ENCODE data around the gene PET117.
"Not testable (repeated sequence)": the region's sequence is repeated elsewhere in the genome, so short reads cannot be mapped to it uniquely, and the experiment has no call there.

The PET117 gene

DNA sequence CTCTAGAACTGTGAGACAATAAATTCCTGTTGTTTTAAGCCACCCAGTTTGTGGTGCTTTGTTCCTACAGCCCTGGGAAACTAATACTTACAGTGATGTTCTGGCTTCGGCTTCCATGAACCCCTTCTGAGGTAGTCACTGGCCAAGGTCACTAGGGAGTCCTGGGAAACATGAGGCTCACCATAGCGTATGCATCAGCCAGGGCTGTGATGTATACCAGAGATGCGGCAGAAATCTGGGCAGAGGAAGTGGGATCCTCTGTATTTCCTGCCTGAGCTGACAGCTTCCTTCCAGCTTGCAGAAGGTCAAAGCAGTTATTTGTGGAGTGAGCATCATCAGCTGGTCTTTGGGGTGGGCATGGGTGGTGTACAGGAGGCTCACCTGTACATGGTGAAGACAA lies 27.9 kb downstream of the PET117 start:
- DNase-seq: no peak

DNA sequence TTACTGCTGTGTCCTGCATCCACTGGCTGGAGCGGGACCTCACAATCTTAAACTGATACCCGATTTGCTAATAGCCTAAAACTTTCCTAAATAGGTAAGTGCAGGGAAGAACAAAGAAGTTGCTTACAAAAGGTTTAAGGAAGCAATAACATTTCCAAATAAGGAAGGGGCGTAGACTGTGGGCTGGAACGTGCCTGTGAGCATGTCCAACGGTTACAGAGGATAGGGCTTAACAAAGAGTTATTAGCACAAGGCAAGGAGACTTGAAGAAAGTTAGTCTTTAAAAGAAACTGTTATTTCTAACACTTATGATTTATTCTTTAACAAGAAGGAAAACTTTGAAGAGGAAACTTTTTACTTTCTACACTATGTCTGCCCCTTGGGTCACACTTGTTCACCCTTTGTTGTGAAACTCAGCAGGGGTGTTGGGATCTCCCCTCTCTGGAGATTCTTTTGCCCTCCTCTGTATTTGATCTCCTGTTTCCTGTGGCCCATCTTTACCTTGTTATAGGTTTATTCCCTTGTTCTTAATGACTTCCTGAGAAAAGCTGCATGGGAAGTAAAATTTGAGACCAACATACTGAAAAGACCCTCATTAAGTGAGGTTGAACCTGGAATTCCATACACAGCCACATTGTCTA lies 28.7 kb downstream of the PET117 start:
- DNase-seq: no peak

DNA sequence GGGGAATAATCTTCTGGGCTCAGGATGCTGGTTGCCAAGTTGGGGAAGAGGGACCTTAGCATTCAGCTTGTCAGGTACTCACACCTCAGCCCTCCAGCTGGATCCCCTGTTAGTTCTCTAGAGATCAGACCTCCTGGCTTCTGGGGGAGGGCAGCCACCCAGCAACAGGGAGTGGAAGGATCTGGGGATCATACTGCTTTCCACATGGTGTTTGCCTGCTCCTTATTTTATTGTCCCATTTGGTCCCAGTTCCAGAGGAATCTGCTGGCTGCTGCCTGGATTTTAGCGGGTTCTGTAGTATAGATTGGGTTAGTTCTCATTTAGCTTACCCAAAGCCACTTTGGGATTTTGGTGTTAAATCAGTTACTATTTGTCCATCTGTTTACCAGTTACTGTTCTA lies 29.3 kb downstream of the PET117 start:
- DNase-seq: no peak

DNA sequence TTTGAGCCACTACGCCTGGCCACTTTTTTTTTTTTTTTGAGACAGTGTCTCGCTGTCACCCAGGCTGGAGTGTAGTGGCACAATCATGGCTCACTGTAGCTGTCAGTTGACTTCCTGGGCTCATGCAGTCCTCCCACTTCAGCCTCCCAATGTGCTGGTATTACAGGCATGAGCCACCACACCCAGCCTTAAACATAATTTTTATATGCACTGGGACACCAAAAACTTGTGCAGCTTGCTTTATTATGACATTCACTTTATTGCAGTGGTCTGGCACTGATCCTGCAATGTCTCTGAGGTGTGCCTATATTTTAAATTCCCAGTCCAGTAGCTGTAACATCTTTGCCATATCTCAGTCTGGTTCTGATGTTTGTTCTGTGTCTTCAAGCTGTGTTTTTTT lies 34.7 kb downstream of the PET117 start:
- DNase-seq: no peak

DNA sequence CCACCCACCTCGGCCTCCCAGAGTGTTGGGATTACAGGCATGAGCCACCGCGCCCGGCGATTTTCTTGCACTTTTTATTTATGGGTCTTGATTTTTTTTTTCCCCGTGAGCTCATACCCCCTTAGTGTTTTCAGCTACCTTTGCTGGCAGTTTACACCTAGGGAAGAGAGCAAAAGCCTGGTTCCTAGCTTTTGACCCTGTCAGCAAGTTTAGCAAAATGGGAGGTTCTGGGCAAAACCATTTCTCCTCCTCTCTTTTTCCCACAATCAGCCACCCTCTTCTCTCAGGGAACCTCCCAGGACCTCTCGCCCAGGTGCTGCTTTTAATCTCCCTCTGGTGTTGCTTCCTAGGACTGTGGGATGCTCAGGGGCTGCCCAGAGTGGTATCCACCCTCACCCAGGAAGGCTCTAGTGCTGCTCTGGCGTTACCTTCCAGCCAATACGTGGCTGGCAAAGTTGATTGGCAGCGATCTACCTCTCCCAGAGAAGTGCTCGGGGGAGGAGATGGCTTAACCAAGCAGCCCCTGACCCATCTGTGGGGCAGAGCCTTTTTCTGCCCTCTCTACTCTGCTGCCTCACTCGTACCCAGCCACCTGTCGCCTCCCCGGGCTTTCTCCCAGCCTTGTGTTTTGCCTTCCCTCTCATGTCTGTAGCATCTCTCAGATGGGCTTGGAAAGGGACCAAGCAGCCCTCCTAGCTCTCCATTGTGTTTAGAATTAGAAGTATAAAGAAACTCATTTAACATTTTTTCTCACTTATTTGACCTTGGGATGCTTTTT lies 37.4 kb downstream of the PET117 start:
- no peak for DNase-seq

DNA sequence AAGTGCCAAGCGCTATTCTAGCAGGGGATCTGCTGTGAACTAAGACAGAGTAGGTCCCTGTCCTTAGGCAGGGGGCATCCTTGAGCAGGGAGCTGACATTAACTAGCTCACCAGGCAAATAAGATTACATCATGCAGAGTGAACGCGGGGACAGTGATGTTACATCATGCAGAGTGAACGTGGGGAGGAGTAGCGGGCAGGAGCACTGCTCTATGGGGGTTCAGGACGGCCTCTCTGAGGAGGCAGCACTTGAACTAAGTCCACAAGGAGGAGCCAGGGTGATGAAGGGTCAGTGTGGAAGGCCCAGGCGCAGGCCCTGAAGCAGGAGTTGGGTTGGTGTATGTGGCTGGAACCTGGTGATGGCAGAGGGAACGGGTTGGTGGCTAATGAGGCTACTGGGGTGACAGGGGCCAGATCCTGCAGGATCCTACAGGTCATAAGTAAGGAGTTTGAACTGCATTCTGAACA lies 38.7 kb downstream of the PET117 start:
- no peak for DNase-seq

DNA sequence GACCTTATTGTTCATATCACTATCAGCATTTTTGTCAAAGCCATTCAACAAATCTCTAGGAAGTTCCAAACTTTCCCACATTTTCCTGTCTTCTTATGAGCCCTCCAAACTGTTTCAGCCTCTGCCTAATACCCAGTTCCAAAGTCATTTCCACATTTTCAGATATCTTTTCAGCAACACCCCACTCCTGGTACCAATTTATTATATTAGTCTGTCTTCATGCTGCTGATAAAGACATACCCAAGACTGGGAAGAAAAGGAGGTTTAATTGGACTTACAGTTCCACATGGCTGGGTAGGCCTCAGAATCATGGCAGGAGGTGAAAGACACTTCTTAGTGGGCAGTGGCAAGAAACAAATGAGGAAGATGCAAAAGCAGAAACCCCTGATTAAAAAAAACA lies 42.7 kb downstream of the PET117 start:
- DNase-seq: not testable (repeated sequence)

DNA sequence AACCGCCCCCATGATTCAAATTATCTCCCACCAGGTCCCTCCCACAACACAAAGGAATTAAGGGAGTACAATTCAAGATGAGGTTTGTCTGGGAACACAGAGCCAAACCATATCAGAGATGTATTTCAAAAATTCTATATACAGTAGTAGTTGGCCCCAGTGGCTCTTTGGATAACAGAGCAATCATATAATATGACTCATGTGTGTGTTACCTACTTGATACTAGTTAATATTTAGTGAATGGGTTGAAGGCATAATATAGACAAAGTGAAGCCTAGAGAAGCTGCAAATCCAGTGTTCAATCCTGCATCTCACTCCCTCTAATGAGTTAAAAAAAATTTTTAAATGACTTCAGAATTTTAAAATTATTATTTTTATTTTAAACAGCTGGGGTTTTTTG lies 43.2 kb downstream of the PET117 start:
- DNase-seq: no peak

DNA sequence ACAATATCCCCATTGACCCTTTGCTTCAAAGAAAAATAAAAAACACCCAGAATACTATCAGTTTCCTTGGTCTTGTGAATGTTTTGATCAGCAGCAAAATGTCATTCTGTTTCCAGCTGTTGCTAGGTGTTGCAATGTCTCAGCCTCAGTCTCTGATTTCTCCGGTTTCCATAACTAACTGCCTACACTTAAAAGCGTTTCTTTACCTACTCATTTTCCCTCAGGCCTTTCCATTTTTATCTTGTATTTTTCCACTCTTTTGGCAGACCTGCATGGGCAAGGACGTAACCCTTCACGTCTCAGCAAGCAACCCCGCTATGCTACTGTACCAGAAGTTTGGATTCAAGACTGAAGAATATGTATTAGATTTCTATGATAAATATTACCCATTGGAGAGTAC lies 49.4 kb downstream of the PET117 start:
- DNase-seq: no peak

DNA sequence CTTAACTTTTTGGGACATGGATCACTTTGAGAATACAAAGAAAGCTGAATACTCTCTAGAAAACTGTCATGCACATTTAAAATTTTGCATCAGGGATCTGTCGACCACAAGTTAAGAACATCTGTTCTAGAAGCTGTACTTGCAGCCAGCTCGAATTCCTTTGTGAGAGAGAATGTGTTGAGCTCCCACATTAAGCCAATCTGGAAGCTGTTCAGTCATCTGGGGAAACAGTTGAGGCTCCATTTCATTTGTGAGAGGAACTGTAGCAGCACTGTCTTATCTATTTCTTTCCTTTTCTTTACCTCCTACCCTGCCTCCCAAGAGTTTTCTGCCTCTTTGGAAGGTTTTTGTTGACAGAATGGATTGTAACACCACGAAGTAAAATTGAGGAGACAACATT lies 50.8 kb downstream of the PET117 start:
- DNase-seq: no peak

DNA sequence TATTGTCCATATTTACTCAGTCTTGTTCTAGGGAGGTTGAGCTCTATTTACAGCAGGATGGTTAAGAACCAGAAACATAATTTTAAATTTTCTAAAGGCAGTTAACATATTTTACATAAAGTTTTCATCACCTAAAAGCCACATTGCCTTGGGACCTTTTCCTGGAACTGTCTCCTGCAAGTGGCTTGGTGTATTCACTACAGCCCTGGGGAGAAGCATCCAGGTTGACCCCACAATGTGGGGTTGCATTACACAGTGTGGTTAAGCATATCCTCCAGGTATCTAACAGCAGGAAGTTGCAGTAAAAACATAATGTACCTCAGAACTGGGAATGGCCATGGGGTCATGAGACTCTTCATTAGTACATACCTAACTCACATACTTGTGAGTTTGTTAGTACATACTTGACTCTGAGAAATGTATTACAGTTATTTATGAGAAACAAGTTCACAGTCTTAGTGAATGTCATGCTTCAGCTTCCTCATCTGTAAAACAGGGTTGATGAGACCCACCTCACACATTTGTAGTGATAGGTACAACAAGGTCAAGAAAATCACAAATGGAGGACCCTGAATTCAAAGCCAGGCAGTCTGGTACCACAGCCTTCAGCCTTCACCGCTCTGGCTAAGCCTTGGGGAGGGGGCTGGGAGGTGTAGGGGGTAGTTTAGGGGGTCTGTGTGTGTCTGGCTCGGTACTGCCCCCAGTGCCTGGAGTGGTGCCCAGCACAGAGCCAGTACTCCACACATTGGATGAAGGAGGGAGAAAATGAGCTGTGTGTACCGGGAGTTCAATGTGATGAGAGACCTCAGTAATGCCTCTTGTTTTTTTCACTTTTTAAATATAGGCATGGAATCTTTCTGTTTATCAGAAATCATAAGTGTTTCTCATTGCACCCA lies 52.9 kb downstream of the PET117 start:
- DNase-seq: no peak

DNA sequence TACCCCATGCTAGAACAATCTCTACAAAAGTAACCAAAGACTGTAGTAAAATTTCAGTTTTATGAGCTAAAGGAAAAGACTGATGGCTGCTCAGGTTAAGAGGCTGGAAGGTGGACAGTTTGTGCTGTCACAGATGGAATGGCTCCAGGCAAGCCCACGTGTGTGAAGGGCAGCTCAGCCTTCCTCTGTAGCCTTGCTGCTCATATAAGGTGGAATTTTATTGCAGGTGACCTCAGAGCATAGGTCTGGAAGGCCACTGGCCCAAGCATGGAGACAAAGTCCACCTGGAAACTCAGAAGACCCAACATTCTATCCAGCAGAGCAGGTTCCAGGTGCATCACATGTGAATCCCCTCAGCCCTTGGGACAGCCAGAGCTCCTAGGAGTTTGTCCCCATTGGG lies 53.6 kb downstream of the PET117 start:
- DNase-seq: no peak

Data from activated CD4-positive, CD25-positive, alpha-beta regulatory T cell (primary cell).